Suprapubic skin (tissue), 4 donors: ENCODE data around the gene MARS2. TPM values are rescaled to one million over a fixed set of nuclear protein-coding genes. Genes with fewer than 3 reads are reported as not detected.
"Not testable (repeated sequence)": the region's sequence is repeated elsewhere in the genome, so short reads cannot be mapped to it uniquely, and the experiment has no call there.

Source experiments
- DNase-seq, 2 donors: peaks; one replicate each; pipeline ENCODE4 v3.0.0-alpha.2; 2019; ENCODE audit warnings: low spot score in 2 of 2
- H3K27ac ChIP-seq: fragments of 200-600 bp; sonication (generic); one replicate; pipeline ENCODE4 v1.5.1; 2019
- H3K27me3 ChIP-seq: fragments of 200-600 bp; sonication (generic); one replicate; pipeline ENCODE4 v1.5.1; 2019
- H3K36me3 ChIP-seq: fragments of 200-600 bp; sonication (generic); one replicate; pipeline ENCODE4 v1.5.1; 2019
- H3K4me1 ChIP-seq: fragments of 200-600 bp; sonication (generic); one replicate; pipeline ENCODE4 v1.5.1; 2019
- H3K4me3 ChIP-seq: fragments of 200-600 bp; sonication (generic); one replicate; pipeline ENCODE4 v1.5.1; 2019; ENCODE audit warnings: mild to moderate bottlenecking
- H3K9me3 ChIP-seq: fragments of 200-600 bp; sonication (generic); one replicate; pipeline ENCODE4 v1.5.1; 2019
- EP300 ChIP-seq: sonication (generic); formaldehyde crosslinking; IDR thresholded peaks from one replicate; pipeline ENCODE4 v1.6.1; 2017; ENCODE audit warnings: antibody characterized with exemption
- POLR2A ChIP-seq, 2 donors: fragments of 450-650 bp; IDR thresholded peaks; one replicate each; pipeline ENCODE4 v1.6.1; 2017; ENCODE audit warnings: antibody characterized with exemption in 2 of 2, mild to moderate bottlenecking in 2 of 2, moderate library complexity in 2 of 2
- POLR2AphosphoS5 ChIP-seq, 3 donors: sonication (generic); formaldehyde crosslinking; IDR thresholded peaks; one replicate each; pipeline ENCODE4 v1.6.1; 2017; ENCODE audit warnings: antibody characterized with exemption in 3 of 3
- WGBS: methylation state at CpG from one replicate; pipeline ENCODE4 v1.1.5; 2018; 5-methylcytosine and 5-hydroxymethylcytosine counted together
- total RNA-seq, 4 donors: library from RNA; depleted of rRNA; stranded (reverse); fragments of >200 nt; gene quantifications; one replicate each; pipeline ENCODE4 v1.1.0, GENCODE V29; 2016
- TF ChIP-seq, protein P1 (sequence below), 2 donors: fragments of 200-600 bp in 1 of 2; fragments of 450-650 bp in 1 of 2; sonication (generic) in 1 of 2; IDR thresholded peaks; one replicate each; pipeline ENCODE4 v1.5.1; 2016 to 2019; ENCODE audit warnings: antibody characterized with exemption in 2 of 2, mild to moderate bottlenecking in 1 of 2, moderate library complexity in 1 of 2

Gene MARS2
- total RNA-seq, 4 donors from 2014 or later = 9.4 to 17.3 (median 12.5) TPM

DNA sequence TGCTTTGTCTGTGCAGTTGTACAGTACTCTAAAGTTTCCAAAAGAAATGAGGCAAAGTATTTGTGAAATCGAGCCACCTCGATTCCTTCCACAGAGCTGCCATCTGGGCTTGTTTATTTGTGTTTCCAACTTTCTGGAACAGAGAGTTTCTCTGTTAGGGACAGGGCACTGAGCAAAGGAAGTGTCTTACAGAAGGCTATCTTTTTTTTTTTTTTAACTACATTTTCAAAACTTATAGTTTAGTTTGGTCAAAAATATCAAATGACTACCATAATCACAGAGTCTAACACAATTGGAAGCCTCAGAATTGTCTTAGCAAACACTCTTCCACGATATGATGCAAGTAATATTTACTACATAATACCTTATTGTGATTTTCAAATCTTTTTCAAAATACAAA, 30.6 kb upstream of the MARS2 start:
- TF ChIP-seq, protein P1, sequence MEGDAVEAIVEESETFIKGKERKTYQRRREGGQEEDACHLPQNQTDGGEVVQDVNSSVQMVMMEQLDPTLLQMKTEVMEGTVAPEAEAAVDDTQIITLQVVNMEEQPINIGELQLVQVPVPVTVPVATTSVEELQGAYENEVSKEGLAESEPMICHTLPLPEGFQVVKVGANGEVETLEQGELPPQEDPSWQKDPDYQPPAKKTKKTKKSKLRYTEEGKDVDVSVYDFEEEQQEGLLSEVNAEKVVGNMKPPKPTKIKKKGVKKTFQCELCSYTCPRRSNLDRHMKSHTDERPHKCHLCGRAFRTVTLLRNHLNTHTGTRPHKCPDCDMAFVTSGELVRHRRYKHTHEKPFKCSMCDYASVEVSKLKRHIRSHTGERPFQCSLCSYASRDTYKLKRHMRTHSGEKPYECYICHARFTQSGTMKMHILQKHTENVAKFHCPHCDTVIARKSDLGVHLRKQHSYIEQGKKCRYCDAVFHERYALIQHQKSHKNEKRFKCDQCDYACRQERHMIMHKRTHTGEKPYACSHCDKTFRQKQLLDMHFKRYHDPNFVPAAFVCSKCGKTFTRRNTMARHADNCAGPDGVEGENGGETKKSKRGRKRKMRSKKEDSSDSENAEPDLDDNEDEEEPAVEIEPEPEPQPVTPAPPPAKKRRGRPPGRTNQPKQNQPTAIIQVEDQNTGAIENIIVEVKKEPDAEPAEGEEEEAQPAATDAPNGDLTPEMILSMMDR (IDR thresholded peaks at IDR 0.05) = no peak
- TF ChIP-seq POLR2AphosphoS5 (IDR thresholded peaks at IDR 0.05) = no peak
- WGBS = 41% methylated on average over 3 of the region's 3 CpGs
- no peaks in the 10 kb centered on the region for H3K4me1 ChIP-seq
- H3K27me3 ChIP-seq = no peaks in the 10 kb centered on the region
- no peaks in the 10 kb centered on the region for H3K9me3 ChIP-seq
- peak overlapping the region; percentile 35 for H3K4me3 ChIP-seq
- no peaks in the 10 kb centered on the region for H3K36me3 ChIP-seq
- H3K27ac ChIP-seq = peak overlapping the region; percentile 49
- no peak for DNase-seq

DNA sequence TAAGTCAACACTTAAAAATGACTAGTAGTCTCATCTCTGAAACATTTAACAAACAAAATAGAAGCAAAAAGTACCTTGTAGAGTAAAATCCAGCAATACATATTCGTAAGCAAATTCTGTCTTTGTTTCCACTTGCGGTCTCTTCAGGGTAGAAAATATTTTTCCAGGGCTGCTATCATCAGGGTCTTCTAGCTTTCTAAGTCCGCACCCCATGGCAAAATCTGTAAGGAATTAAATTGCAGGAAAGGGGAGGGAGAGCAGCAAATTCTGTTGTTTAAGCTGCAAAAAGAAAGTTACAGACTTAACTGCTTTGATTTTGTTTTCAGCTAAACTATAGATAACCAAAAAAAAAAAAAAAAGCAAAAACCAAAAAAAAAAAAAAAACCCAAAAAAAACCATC, 29.9 kb upstream of the MARS2 start, which contains the start of gene RFTN2:
Gene RFTN2 (minus strand): TSS at position 342 of the 400 bp plus-strand sequence. CDS start 129 bp downstream, at position 213.
- no peak for TF ChIP-seq POLR2AphosphoS5 (IDR thresholded peaks at IDR 0.05)
- TF ChIP-seq EP300 = no peak
- no peak for TF ChIP-seq POLR2A (IDR thresholded peaks at IDR 0.05)
- TF ChIP-seq, protein P1 (IDR thresholded peaks at IDR 0.05) = no peak
- Histone ChIP-seq H3K27ac (peak within 1 kb of the TSS; percentile 49), H3K9me3 (no peaks in the 10 kb centered on the region), H3K27me3 (no peaks in the 10 kb centered on the region), H3K4me1 (no peaks in the 10 kb centered on the region), H3K36me3 (no peaks in the 10 kb centered on the region), H3K4me3 (peak within 1 kb of the TSS; percentile 35)
- DNase-seq = no peak
- 56% methylated on average over 3 of the region's 3 CpGs for whole genome bisulfite sequencing

DNA sequence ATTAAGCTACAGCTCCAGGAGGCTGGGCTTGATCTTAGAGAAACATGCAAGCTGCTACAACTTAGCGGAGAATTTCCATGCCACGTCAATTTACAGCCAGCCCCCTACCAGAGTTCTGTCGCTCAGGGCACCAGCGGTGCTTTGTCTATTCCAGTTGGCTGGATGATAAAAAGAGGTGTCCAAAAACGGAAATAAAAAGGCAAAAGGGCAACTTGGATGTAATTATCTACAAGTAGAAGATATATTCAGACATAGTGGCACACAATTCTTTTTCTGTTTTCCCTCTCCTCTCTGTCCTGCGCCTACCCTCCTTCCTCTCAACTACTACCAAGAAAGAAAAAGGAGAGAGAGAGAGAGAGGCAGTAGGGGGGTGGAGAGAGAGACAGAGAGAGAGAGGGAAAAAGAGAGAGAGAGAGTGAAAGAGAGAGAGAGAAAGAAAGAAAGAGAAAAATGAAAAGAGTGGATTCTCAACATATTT, 29.4 kb upstream of the MARS2 start:
- H3K27ac ChIP-seq = peak overlapping the region; percentile 49

DNA sequence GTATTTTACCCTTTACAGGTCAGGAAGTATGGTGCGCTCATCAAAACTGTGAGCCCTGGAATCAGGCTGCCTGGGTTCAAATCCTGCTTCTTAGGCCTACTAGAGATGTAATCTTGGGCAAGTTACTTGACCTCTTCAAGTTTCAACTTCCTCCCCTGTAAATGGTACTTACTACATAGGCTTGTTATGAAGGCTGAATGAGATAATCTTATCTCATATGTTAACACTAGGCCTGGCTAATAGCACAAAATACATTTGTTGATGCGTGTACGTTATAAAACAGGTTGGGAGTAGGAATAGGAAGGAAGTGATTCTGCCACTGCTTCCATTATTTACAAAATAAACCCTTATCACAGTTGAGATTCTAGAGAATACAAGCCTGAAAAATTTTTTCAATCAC, 28.1 kb upstream of the MARS2 start:
- Histone ChIP-seq H3K4me1 (no peaks in the 10 kb centered on the region), H3K9me3 (no peaks in the 10 kb centered on the region), H3K27me3 (no peaks in the 10 kb centered on the region), H3K27ac (no peak overlapping the region), H3K36me3 (no peaks in the 10 kb centered on the region), H3K4me3 (no peak overlapping the region)
- 88% methylated on average over 3 of the region's 3 CpGs for WGBS
- TF ChIP-seq POLR2A (IDR thresholded peaks at IDR 0.05) (no peak), EP300 (no peak), POLR2AphosphoS5 (IDR thresholded peaks at IDR 0.05) (no peak)
- TF ChIP-seq, protein P1 (IDR thresholded peaks at IDR 0.05) = no peak
- no peak for DNase-seq

More for the DNA sequence above, 29.4 kb upstream of the MARS2 start:
- no peaks in the 10 kb centered on the region for H3K36me3 ChIP-seq
- H3K4me1 ChIP-seq = no peaks in the 10 kb centered on the region
- H3K27me3 ChIP-seq = no peaks in the 10 kb centered on the region
- H3K4me3 ChIP-seq = peak overlapping the region; percentile 35
- TF ChIP-seq POLR2AphosphoS5 (IDR thresholded peaks at IDR 0.05) (no peak), EP300 (no peak), POLR2A (IDR thresholded peaks at IDR 0.05) (no peak)
- TF ChIP-seq, protein P1 (IDR thresholded peaks at IDR 0.05) = no peak
- DNase-seq = no peak
- H3K9me3 ChIP-seq = no peaks in the 10 kb centered on the region
- WGBS = 16% methylated on average over 6 of the region's 6 CpGs

DNA sequence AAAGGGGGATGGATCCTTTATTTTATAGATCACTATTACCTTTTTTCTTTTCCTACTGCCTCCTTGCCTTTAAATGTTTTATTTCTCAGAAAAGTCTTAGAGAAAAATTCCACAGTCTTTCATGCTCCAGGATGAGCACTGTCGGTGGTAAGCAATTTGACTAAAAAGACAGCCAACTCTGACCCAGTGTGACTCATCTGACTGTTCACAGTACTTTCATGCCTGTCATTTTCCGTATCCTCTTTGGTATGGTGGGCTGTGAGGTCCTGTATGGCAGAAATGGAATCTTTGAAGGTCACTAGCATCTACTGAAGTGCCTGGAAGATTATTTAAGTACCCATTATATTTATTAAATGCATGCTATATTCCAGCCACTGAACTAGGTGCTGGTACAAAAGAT, 27.7 kb upstream of the MARS2 start:
- Histone ChIP-seq H3K4me1 (no peaks in the 10 kb centered on the region), H3K36me3 (no peaks in the 10 kb centered on the region), H3K27me3 (no peaks in the 10 kb centered on the region), H3K27ac (no peak overlapping the region), H3K4me3 (no peak overlapping the region), H3K9me3 (no peaks in the 10 kb centered on the region)
- TF ChIP-seq POLR2AphosphoS5 (IDR thresholded peaks at IDR 0.05) (no peak), POLR2A (IDR thresholded peaks at IDR 0.05) (no peak), EP300 (no peak)
- TF ChIP-seq, protein P1 (IDR thresholded peaks at IDR 0.05) = no peak
- no peak for DNase-seq
- 54% methylated on average over 2 of the region's 2 CpGs for WGBS

DNA sequence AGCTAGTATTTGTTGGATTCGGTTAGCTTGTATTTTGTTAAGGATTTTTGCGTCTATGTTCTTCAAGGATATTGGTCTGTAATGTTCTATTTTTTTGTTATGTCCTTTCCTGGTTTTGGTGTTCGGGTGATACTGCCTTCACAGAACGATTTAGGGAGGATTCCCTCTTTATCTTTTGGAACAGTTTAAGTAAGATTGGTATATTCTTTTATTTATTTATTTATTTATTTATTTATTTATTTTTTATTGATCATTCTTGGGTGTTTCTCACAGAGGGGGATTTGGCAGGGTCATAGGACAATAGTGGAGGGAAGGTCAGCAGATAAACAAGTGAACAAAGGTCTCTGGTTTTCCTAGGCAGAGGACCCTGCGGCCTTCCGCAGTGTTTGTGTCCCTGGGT, 10.0 kb upstream of the MARS2 start:
- not testable (repeated sequence) for H3K27ac ChIP-seq, H3K27me3 ChIP-seq, DNase-seq, H3K4me1 ChIP-seq, H3K36me3 ChIP-seq, H3K4me3 ChIP-seq, H3K9me3 ChIP-seq
- WGBS = 91% methylated on average over 4 of the region's 6 CpGs

DNA sequence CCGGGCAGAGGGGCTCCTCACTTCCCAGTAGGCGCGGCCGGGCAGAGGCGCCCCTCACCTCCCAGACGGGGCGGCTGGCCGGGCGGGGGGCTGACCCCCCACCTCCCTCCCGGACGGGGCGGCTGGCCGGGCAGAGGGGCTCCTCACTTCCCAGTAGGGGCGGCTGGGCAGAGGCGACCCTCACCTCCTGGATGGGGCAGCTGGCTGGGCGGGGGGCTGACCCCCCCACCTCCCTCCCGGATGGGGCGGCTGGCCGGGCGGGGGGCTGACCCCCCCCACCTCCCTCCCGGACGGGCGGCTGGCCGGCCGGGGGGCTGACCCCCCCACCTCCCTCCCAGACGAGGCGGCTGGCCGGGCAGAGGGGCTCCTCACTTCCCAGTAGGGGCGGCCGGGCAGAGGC, 9.2 kb upstream of the MARS2 start:
- no CpG with 5 or more reads among the region's 30 CpGs for WGBS
- not testable (repeated sequence) for H3K4me1 ChIP-seq

DNA sequence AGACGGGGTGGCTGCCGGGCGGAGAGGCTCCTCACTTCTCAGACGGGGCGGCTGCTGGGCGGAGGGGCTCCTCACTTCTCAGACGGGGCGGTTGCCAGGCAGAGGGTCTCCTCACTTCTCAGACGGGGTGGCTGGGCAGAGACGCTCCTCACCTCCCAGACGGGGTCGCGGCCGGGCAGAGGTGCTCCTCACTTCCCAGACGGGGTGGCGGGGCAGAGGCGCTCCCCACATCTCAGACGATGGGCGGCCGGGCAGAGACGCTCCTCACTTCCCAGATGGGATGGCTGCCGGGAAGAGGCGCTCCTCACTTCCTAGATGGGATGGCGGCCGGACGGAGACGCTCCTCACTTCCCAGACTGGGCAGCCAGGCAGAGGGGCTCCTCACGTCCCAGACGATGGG, 8.6 kb upstream of the MARS2 start:
- not testable (repeated sequence) for H3K4me1 ChIP-seq, H3K36me3 ChIP-seq, H3K9me3 ChIP-seq, H3K27me3 ChIP-seq, DNase-seq, H3K4me3 ChIP-seq, H3K27ac ChIP-seq
- WGBS = 90% methylated on average over 6 of the region's 29 CpGs

More for the DNA sequence above, 9.2 kb upstream of the MARS2 start:
- not testable (repeated sequence) for H3K27me3 ChIP-seq, H3K4me3 ChIP-seq, H3K36me3 ChIP-seq, DNase-seq, H3K27ac ChIP-seq, H3K9me3 ChIP-seq

DNA sequence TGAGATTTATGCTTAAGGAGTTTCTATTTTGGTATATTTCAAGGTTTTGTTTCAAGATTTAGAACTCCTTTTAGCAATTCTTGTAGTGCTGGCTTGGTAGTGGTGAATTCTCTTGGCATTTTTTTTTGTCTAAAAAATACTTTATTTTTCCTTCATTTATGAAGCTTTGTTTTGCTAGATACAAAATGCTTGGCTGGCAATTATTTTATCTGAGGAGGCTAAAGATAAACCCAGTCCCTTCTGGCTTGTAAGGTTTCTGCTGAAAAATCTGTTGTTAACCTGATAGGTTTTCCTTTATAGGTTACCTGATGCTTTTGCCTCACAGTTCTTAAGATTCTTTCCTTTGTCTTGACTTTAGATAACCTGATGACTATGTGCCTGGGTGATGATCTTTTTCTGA, 5.4 kb upstream of the MARS2 start:
- not testable (repeated sequence) for DNase-seq, H3K27ac ChIP-seq, H3K4me3 ChIP-seq, H3K9me3 ChIP-seq, H3K27me3 ChIP-seq, H3K36me3 ChIP-seq, H3K4me1 ChIP-seq
